C1 segment of cervical spinal cord (tissue), 14 donors: ENCODE results near the gene GPR183.

Source experiments
- DNase-seq, 14 donors: peaks; one replicate each; lab custom pipeline; 2025; lab: John Stamatoyannopoulos, UW

Gene GPR183

GRCh38 chr13:99246100-99246499, 61.1 kb downstream of the GPR183 start:
- no peak for DNase-seq
